ENCODE measurements around the gene FAM217A.

DNA sequence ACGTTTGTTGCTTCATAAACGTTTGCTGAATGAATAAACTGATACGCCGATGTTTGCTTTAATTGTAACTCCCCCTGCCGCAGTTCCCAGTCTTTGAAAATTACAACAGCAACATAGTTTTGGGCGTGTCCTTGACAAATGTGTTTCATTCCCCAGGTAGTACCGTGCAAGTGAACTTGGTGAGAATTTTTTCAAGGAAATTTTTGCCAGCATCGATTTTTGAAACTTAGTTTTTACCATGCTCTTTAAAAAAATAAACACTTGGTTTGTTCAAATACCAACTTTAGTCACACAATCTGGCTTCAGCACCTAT lies 60.1 kb downstream of the FAM217A start:
- TF ChIP-seq EP300 (IDR thresholded peaks at IDR 0.05) = no peak
- TF ChIP-seq, protein P1, sequence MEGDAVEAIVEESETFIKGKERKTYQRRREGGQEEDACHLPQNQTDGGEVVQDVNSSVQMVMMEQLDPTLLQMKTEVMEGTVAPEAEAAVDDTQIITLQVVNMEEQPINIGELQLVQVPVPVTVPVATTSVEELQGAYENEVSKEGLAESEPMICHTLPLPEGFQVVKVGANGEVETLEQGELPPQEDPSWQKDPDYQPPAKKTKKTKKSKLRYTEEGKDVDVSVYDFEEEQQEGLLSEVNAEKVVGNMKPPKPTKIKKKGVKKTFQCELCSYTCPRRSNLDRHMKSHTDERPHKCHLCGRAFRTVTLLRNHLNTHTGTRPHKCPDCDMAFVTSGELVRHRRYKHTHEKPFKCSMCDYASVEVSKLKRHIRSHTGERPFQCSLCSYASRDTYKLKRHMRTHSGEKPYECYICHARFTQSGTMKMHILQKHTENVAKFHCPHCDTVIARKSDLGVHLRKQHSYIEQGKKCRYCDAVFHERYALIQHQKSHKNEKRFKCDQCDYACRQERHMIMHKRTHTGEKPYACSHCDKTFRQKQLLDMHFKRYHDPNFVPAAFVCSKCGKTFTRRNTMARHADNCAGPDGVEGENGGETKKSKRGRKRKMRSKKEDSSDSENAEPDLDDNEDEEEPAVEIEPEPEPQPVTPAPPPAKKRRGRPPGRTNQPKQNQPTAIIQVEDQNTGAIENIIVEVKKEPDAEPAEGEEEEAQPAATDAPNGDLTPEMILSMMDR (IDR thresholded peaks at IDR 0.05) = no peak
- TF ChIP-seq POLR2AphosphoS5 (IDR thresholded peaks at IDR 0.05) = no peak
- TF ChIP-seq POLR2A (IDR thresholded peaks at IDR 0.05) = no peak

Data from sigmoid colon (tissue), 4 donors.